Suprapubic skin (tissue), 4 donors: ENCODE results near the gene NTHL1. TPM values are rescaled to one million over a fixed set of nuclear protein-coding genes. Genes with fewer than 3 reads are reported as not detected.

Experiments used
- DNase-seq, 2 donors: peaks; one replicate each; pipeline ENCODE4 v3.0.0-alpha.2; 2019; ENCODE audit warnings: low spot score in 2 of 2
- H3K27ac ChIP-seq: fragments of 200-600 bp; sonication (generic); one replicate; pipeline ENCODE4 v1.5.1; 2019
- H3K27me3 ChIP-seq: fragments of 200-600 bp; sonication (generic); one replicate; pipeline ENCODE4 v1.5.1; 2019
- H3K36me3 ChIP-seq: fragments of 200-600 bp; sonication (generic); one replicate; pipeline ENCODE4 v1.5.1; 2019
- H3K4me1 ChIP-seq: fragments of 200-600 bp; sonication (generic); one replicate; pipeline ENCODE4 v1.5.1; 2019
- H3K4me3 ChIP-seq: fragments of 200-600 bp; sonication (generic); one replicate; pipeline ENCODE4 v1.5.1; 2019; ENCODE audit warnings: mild to moderate bottlenecking
- H3K9me3 ChIP-seq: fragments of 200-600 bp; sonication (generic); one replicate; pipeline ENCODE4 v1.5.1; 2019
- CTCF ChIP-seq, 2 donors: fragments of 200-600 bp in 1 of 2; fragments of 450-650 bp in 1 of 2; sonication (generic) in 1 of 2; IDR thresholded peaks; one replicate each; pipeline ENCODE4 v1.5.1; 2016 to 2019; ENCODE audit warnings: antibody characterized with exemption in 2 of 2, mild to moderate bottlenecking in 1 of 2, moderate library complexity in 1 of 2
- EP300 ChIP-seq: sonication (generic); formaldehyde crosslinking; IDR thresholded peaks from one replicate; pipeline ENCODE4 v1.6.1; 2017; ENCODE audit warnings: antibody characterized with exemption
- POLR2A ChIP-seq, 2 donors: fragments of 450-650 bp; IDR thresholded peaks; one replicate each; pipeline ENCODE4 v1.6.1; 2017; ENCODE audit warnings: antibody characterized with exemption in 2 of 2, mild to moderate bottlenecking in 2 of 2, moderate library complexity in 2 of 2
- POLR2AphosphoS5 ChIP-seq, 3 donors: sonication (generic); formaldehyde crosslinking; IDR thresholded peaks; one replicate each; pipeline ENCODE4 v1.6.1; 2017; ENCODE audit warnings: antibody characterized with exemption in 3 of 3
- WGBS: methylation state at CpG from one replicate; pipeline ENCODE4 v1.1.5; 2018; 5-methylcytosine and 5-hydroxymethylcytosine counted together
- total RNA-seq, 4 donors: library from RNA; depleted of rRNA; stranded (reverse); fragments of >200 nt; gene quantifications; one replicate each; pipeline ENCODE4 v1.1.0, GENCODE V29; 2016

The NTHL1 gene
- total RNA-seq, 4 donors from 2014 or later, result 15.9 to 40.5 (median 20.9) TPM

- no peaks in the 10 kb centered on the region for H3K4me1 ChIP-seq
- no peak for DNase-seq
- 95% methylated on average over 11 of the region's 19 CpGs for WGBS
- no peaks in the 10 kb centered on the region for H3K27me3 ChIP-seq
- H3K36me3 ChIP-seq, result peaks cover 85% of the 10 kb centered on the region
- TF ChIP-seq POLR2A (IDR thresholded peaks at IDR 0.05) (no peak), CTCF (IDR thresholded peaks at IDR 0.05) (no peak), POLR2AphosphoS5 (IDR thresholded peaks at IDR 0.05) (no peak), EP300 (no peak)
- H3K9me3 ChIP-seq, result no peaks in the 10 kb centered on the region
- H3K4me3 ChIP-seq, result no peak overlapping the region
- H3K27ac ChIP-seq, result no peak overlapping the region
Measured at GRCh38 chr16:2056681-2057407, 9.2 kb upstream of the NTHL1 start.

DNA sequence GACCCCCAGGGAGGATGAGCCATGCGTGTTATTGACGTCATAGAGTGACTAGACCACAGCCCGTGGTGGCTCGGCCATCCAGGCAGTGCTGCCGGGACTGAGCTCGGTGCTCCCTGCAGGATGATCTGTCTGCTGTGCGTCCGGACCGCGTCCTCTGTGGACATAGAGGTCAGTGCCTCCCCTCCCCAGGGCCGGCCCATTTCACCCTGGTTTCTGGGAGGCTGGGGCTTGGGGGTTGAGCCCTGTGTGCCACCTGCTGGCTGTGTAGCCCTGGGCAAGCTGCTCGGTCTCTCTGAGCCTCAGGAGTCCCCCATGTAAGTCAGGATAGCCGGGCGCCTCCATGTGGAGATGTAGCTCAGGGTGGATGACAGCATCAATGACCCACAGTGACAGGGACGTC lies 8.4 kb upstream of the NTHL1 start:
- Histone ChIP-seq H3K36me3 (peaks cover 85% of the 10 kb centered on the region), H3K27ac (no peak overlapping the region), H3K4me1 (no peaks in the 10 kb centered on the region), H3K4me3 (no peak overlapping the region), H3K9me3 (no peaks in the 10 kb centered on the region), H3K27me3 (no peaks in the 10 kb centered on the region)
- WGBS, result 71% methylated on average over 9 of the region's 15 CpGs
- no peak for DNase-seq
- TF ChIP-seq POLR2A (IDR thresholded peaks at IDR 0.05), result no peak
- no peak for TF ChIP-seq EP300
- no peak for TF ChIP-seq POLR2AphosphoS5 (IDR thresholded peaks at IDR 0.05)
- TF ChIP-seq CTCF (IDR thresholded peaks at IDR 0.05), result no peak

DNA sequence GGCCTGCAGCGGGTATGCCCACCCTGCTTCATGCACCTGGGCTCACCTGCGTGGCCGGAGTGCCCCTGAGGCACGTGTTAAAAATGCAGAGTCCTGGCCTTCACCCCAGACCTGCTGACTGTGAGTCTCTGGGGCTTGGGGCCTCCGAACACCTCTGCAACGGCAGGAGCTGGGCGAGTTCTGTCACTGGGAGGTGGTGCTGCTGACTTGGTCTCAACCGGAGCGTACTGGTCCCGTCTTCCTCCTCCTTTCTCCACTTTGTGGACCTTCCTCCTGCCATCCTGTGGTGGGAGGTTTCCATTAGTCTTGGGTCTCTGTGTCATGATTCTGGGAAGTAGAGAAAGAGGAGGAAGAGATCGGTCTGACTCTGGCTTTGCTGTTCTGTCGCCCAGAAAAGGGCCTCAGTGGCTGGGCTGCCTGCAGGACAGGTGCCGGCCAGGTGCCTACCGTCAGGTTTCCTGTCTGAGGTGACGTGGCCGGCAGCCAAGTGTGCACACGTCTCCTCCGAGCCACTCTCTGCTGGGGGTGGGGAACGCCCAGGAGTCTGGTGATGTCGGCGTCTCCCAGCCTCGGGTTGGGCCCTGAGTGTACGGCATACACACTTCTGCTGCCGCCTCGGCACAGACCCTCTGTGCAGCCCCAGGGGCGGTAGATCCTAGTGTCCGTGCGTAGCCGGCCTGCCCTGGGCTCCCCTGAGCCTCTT lies 7.1 kb upstream of the NTHL1 start:
- Histone ChIP-seq H3K27me3 (no peaks in the 10 kb centered on the region), H3K4me3 (no peak overlapping the region), H3K36me3 (peaks cover 77% of the 10 kb centered on the region), H3K4me1 (no peaks in the 10 kb centered on the region), H3K27ac (no peak overlapping the region), H3K9me3 (no peaks in the 10 kb centered on the region)
- no peak for TF ChIP-seq EP300
- no peak for TF ChIP-seq CTCF (IDR thresholded peaks at IDR 0.05)
- no peak for TF ChIP-seq POLR2A (IDR thresholded peaks at IDR 0.05)
- TF ChIP-seq POLR2AphosphoS5 (IDR thresholded peaks at IDR 0.05), result no peak
- 81% methylated on average over 12 of the region's 29 CpGs for WGBS
- DNase-seq, result no peak

DNA sequence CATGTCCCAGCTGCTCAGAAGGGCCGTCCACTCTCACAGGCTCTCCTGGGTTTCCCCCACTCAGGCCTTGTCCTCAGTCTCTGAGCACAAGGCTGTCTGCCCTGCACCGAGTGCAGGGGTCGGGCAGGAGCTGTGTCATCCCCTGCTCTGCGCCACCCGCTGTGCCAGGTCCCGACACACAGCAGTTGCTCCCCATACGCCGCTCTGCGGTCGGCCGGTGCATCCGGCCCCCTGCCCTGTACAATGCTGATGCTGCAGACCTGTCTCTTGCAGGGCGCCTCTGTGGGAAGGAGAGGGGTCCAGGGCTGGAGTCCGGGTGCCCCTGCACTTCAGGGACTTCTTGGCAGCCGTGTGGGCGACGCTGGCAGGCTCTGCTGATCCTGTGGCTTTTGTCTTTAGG lies 6.3 kb upstream of the NTHL1 start:
- Histone ChIP-seq H3K4me1 (peaks cover 5% of the 10 kb centered on the region), H3K9me3 (no peaks in the 10 kb centered on the region), H3K36me3 (peaks cover 77% of the 10 kb centered on the region), H3K27ac (no peak overlapping the region), H3K27me3 (no peaks in the 10 kb centered on the region), H3K4me3 (no peak overlapping the region)
- 99% methylated on average over 9 of the region's 17 CpGs for WGBS
- DNase-seq, result no peak
- TF ChIP-seq POLR2AphosphoS5 (IDR thresholded peaks at IDR 0.05), result no peak
- TF ChIP-seq CTCF (IDR thresholded peaks at IDR 0.05), result no peak
- no peak for TF ChIP-seq POLR2A (IDR thresholded peaks at IDR 0.05)
- TF ChIP-seq EP300, result no peak

GRCh38 chr16:2053211-2053610 lies 5.6 kb upstream of the NTHL1 start:
- H3K36me3 ChIP-seq, result peaks cover 71% of the 10 kb centered on the region

More at GRCh38 chr16:2053211-2053610, 5.6 kb upstream of the NTHL1 start:
- Histone ChIP-seq H3K27me3 (no peaks in the 10 kb centered on the region), H3K9me3 (no peaks in the 10 kb centered on the region), H3K27ac (no peak overlapping the region), H3K4me3 (no peak overlapping the region), H3K4me1 (peaks cover 11% of the 10 kb centered on the region)
- DNase-seq, result no peak
- no peak for TF ChIP-seq EP300
- TF ChIP-seq CTCF (IDR thresholded peaks at IDR 0.05), result no peak
- no peak for TF ChIP-seq POLR2A (IDR thresholded peaks at IDR 0.05)
- no peak for TF ChIP-seq POLR2AphosphoS5 (IDR thresholded peaks at IDR 0.05)
- 80% methylated on average over 1 of the region's 21 CpGs for WGBS
